Measurements from ENCODE around the gene PJA2. TPM values are rescaled to one million over a fixed set of nuclear protein-coding genes. Genes with fewer than 3 reads are reported as not detected.
A peak's percentile ranks its signal among the peaks of the same experiment; 100 is the strongest.

PJA2 gene
- total and polyA plus RNA-seq, 2 donors (not counting 3 experiments of a cell fraction or from before 2014, with no cell fraction given) = 24.4 to 64.9 TPM

DNA sequence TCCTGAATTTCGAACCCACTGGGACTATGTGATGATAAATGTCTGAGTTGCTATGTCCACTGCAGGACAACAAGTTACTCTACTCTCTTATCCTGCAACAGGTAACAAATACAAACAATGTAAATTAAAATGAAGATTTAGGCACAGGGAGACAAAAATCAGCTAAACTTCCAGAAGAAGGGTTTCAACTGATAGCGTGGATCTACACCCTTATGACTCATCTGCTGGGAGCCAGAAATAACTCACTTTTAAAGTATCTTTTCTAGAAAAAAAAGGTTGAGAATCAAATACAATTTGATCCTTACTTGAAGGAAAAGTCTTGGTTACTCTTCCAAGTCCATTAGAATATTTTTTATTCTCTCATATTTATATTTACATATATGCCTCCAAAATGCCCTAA lies 21.4 kb downstream of the PJA2 start:
- H3K4me1 ChIP-seq (ENCODE audit: control insufficient read depth, extremely low read depth, insufficient read depth, low read length) = no peaks in the 10 kb centered on the region
- H3K9me3 ChIP-seq (replicated peaks; ENCODE audit: control insufficient read depth, insufficient read depth, low read length) = no peaks in the 10 kb centered on the region
- intact Hi-C loops (cut with micrococcal nuclease) = no loop called here
- H3K9me1 ChIP-seq (replicated peaks; ENCODE audit: control insufficient read depth, extremely low read depth, insufficient read depth, low read length) = no peaks in the 10 kb centered on the region
- DNase-seq (ENCODE audit: low read depth, low spot score) = no peak
- TF ChIP-seq GATA2 (IDR thresholded peaks at IDR 0.05; ENCODE audit: insufficient read depth, insufficient read length, low read depth, low read length) (no peak), FOS (IDR thresholded peaks at IDR 0.05; ENCODE audit: borderline replicate concordance, insufficient read depth, low read length) (peak; percentile 34)
- peaks cover 10% of the 10 kb centered on the region for H4K20me1 ChIP-seq (replicated peaks; ENCODE audit: control insufficient read depth, extremely low read depth, insufficient read depth, low read length)
- dilution Hi-C loops (cut with MboI; ENCODE audit: extremely low pct_ligation_motif_present, low sequenced_read_pairs) = no loop called here
- H3K4me2 ChIP-seq (ENCODE audit: insufficient read depth, low read length) = no peak overlapping the region
- peaks cover 65% of the 10 kb centered on the region for H3K79me2 ChIP-seq (ENCODE audit: control insufficient read depth, insufficient read depth, low read length)
- FAIRE-seq = no peak
- H3K36me3 ChIP-seq (ENCODE audit: control insufficient read depth in 2 of 2, extremely low read depth in 1 of 2, insufficient read depth in 2 of 2, low read length in 2 of 2) = peaks cover 0 to 1% of the 10 kb centered on the region in 2 experiments
- H3K9ac ChIP-seq (replicated peaks; ENCODE audit: extremely low read depth, insufficient read depth, low read length) = no peak overlapping the region
- no peak overlapping the region for H2AFZ ChIP-seq (ENCODE audit: low read depth, low read length)
- H3K27me3 ChIP-seq (ENCODE audit: control insufficient read depth in 2 of 2, insufficient read depth in 2 of 2, low read length in 2 of 2) = no peaks in the 10 kb centered on the region
- CTCF ChIA-PET = no interaction called here
- H3K27ac ChIP-seq (ENCODE audit: insufficient read depth, low read depth, low read length) = no peak overlapping the region
- no TSS peak for BruUV-seq (replicated peaks)
- POLR2A ChIA-PET = no interaction called here
- H3K4me3 ChIP-seq (replicated peaks in 1 of 3; ENCODE audit: insufficient read depth in 1 of 3, low read depth in 1 of 3, low read length in 3 of 3) = no peak overlapping the region

DNA sequence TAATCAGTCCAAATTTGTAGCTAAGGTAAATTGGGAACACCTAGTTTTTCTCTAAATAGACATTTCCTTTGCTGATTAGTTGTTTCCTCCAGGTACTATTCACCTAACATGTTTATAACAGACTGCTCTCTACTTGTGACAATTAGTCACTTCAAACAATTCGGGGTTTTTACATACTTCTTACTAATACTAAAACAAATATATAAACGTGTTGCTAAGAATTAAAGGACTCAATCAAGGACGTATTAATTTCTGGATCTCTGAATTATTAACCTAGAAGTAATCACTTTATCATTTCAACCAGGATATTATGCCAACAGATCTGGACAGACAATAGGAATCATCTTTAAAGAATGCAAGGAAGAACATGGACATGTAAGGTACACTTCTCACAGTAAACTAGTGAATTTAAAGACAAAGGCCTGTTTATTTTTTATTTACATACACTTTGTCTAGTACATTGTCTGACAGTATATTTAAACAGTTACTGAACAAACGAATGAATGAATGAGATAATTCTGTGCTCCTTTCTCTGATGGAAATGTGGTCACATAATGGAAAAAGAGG lies 22.3 kb downstream of the PJA2 start:
- intact Hi-C loops (cut with micrococcal nuclease) = no loop called here
- Histone ChIP-seq H3K27ac (ENCODE audit: insufficient read depth, low read depth, low read length) (no peak overlapping the region), H3K9me3 (replicated peaks; ENCODE audit: control insufficient read depth, insufficient read depth, low read length) (no peaks in the 10 kb centered on the region), H3K27me3 (ENCODE audit: control insufficient read depth in 2 of 2, insufficient read depth in 2 of 2, low read length in 2 of 2) (no peaks in the 10 kb centered on the region), H3K4me2 (ENCODE audit: insufficient read depth, low read length) (no peak overlapping the region), H3K4me1 (ENCODE audit: control insufficient read depth, extremely low read depth, insufficient read depth, low read length) (no peaks in the 10 kb centered on the region), H3K9me1 (replicated peaks; ENCODE audit: control insufficient read depth, extremely low read depth, insufficient read depth, low read length) (no peaks in the 10 kb centered on the region), H2AFZ (ENCODE audit: low read depth, low read length) (no peak overlapping the region), H3K36me3 (ENCODE audit: control insufficient read depth in 2 of 2, extremely low read depth in 1 of 2, insufficient read depth in 2 of 2, low read length in 2 of 2) (peaks cover 0 to 3% of the 10 kb centered on the region in 2 experiments), H3K79me2 (ENCODE audit: control insufficient read depth, insufficient read depth, low read length) (peaks cover 58% of the 10 kb centered on the region), H4K20me1 (replicated peaks; ENCODE audit: control insufficient read depth, extremely low read depth, insufficient read depth, low read length) (peaks cover 10% of the 10 kb centered on the region), H3K4me3 (replicated peaks in 1 of 3; ENCODE audit: insufficient read depth in 1 of 3, low read depth in 1 of 3, low read length in 3 of 3) (no peak overlapping the region), H3K9ac (replicated peaks; ENCODE audit: extremely low read depth, insufficient read depth, low read length) (no peak overlapping the region)
- DNase-seq (ENCODE audit: low read depth, low spot score) (no peak), FAIRE-seq (no peak)
- ChIA-PET POLR2A (no interaction called here), CTCF (interaction anchor here (1.4 to 1.5 kb wide), 2 partner anchors 12 to 85 kb away, joined by 3 read pairs; no protein-coding TSS in a partner anchor)
- dilution Hi-C loops (cut with MboI; ENCODE audit: extremely low pct_ligation_motif_present, low sequenced_read_pairs) = no loop called here
- no peak for TF ChIP-seq FOS (IDR thresholded peaks at IDR 0.05; ENCODE audit: borderline replicate concordance, insufficient read depth, low read length)
- TF ChIP-seq, protein P1, sequence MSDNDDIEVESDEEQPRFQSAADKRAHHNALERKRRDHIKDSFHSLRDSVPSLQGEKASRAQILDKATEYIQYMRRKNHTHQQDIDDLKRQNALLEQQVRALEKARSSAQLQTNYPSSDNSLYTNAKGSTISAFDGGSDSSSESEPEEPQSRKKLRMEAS (IDR thresholded peaks at IDR 0.05; ENCODE audit: insufficient read depth, insufficient read length) = no peak
- no peak for TF ChIP-seq GATA2 (IDR thresholded peaks at IDR 0.05; ENCODE audit: insufficient read depth, insufficient read length, low read depth, low read length)
- TF ChIP-seq JUN (IDR thresholded peaks at IDR 0.05; ENCODE audit: borderline replicate concordance, insufficient read depth, insufficient read length, low read depth) = no peak
- TF ChIP-seq, protein P2, sequence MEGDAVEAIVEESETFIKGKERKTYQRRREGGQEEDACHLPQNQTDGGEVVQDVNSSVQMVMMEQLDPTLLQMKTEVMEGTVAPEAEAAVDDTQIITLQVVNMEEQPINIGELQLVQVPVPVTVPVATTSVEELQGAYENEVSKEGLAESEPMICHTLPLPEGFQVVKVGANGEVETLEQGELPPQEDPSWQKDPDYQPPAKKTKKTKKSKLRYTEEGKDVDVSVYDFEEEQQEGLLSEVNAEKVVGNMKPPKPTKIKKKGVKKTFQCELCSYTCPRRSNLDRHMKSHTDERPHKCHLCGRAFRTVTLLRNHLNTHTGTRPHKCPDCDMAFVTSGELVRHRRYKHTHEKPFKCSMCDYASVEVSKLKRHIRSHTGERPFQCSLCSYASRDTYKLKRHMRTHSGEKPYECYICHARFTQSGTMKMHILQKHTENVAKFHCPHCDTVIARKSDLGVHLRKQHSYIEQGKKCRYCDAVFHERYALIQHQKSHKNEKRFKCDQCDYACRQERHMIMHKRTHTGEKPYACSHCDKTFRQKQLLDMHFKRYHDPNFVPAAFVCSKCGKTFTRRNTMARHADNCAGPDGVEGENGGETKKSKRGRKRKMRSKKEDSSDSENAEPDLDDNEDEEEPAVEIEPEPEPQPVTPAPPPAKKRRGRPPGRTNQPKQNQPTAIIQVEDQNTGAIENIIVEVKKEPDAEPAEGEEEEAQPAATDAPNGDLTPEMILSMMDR (IDR thresholded peaks at IDR 0.05; ENCODE audit: extremely low read depth in 1 of 2, insufficient read depth in 1 of 2, low read depth in 1 of 2, low read length in 2 of 2) = no peak
- BruUV-seq (replicated peaks) = no TSS peak

Measured in endothelial cell of umbilical vein (primary cell).